ENCODE measurements around the gene HDDC3. TPM values are rescaled to one million over a fixed set of nuclear protein-coding genes. Genes with fewer than 3 reads are reported as not detected.

The HDDC3 gene
- total RNA-seq, 3 donors from 2014 or later (not counting 1 experiment from before 2014, with no cell fraction given), result 11.2 to 14.5 (median 12.1) TPM

DNA sequence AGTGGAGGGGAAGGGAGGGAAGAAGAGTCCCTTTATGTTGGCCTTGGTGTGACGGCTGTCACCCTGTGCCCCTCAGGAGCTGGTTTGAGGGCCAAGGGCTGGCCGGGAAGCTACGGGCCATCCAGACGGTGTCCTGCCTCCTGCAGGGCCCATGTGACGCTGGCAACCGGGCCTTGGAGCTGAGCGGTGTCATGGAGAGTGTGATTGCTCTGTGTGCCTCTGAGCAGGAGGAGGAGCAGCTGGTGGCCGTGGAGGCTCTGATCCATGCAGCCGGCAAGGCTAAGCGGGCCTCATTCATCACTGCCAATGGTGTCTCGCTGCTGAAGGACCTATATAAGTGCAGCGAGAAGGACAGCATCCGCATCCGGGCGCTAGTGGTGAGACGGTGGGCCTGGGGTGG is 14.2 kb upstream of the HDDC3 start:
- Mint-ChIP-seq H3K9me3 (no peaks in the 10 kb centered on the region), H3K36me3 (no peaks in the 10 kb centered on the region), H3K27me3 (ENCODE audit: low read depth in 2 of 2) (no peaks in the 10 kb centered on the region), H3K4me1 (no peaks in the 10 kb centered on the region), H3K4me3 (no peak overlapping the region), H3K27ac (no peak overlapping the region)
- TF ChIP-seq, protein P1, sequence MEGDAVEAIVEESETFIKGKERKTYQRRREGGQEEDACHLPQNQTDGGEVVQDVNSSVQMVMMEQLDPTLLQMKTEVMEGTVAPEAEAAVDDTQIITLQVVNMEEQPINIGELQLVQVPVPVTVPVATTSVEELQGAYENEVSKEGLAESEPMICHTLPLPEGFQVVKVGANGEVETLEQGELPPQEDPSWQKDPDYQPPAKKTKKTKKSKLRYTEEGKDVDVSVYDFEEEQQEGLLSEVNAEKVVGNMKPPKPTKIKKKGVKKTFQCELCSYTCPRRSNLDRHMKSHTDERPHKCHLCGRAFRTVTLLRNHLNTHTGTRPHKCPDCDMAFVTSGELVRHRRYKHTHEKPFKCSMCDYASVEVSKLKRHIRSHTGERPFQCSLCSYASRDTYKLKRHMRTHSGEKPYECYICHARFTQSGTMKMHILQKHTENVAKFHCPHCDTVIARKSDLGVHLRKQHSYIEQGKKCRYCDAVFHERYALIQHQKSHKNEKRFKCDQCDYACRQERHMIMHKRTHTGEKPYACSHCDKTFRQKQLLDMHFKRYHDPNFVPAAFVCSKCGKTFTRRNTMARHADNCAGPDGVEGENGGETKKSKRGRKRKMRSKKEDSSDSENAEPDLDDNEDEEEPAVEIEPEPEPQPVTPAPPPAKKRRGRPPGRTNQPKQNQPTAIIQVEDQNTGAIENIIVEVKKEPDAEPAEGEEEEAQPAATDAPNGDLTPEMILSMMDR (IDR thresholded peaks at IDR 0.05), result no peak
- no peak overlapping the region for H3K27ac ChIP-seq (ENCODE audit: low read length)
- no peak overlapping the region for H3K4me3 ChIP-seq (ENCODE audit: low read length)
- WGBS (ENCODE audit: insufficient coverage), result 98% methylated on average over 16 of the region's 16 CpGs
- intact Hi-C loops (cut with micrococcal nuclease), result no loop called here
- ATAC-seq (no peak), DNase-seq (no peak)
- H3K36me3 ChIP-seq (ENCODE audit: control insufficient read depth, insufficient read depth, low read length), result peaks cover 78% of the 10 kb centered on the region
- no peaks in the 10 kb centered on the region for H3K27me3 ChIP-seq (ENCODE audit: control insufficient read depth, insufficient read depth, low read length)
- no peaks in the 10 kb centered on the region for H3K4me1 ChIP-seq (ENCODE audit: control insufficient read depth, insufficient read depth, low read length)
- H3K9me3 ChIP-seq (ENCODE audit: control insufficient read depth, insufficient read depth, low read length), result no peaks in the 10 kb centered on the region

GRCh38 chr15:90945091-90945490 is 12.7 kb upstream of the HDDC3 start:
- intact Hi-C loops (cut with micrococcal nuclease), result no loop called here
- DNase-seq (no peak), ATAC-seq (no peak)
- H3K9me3 Mint-ChIP-seq, result no peaks in the 10 kb centered on the region
- no peaks in the 10 kb centered on the region for H3K27me3 Mint-ChIP-seq (ENCODE audit: low read depth in 2 of 2)
- 87% methylated on average over 7 of the region's 7 CpGs for WGBS (ENCODE audit: insufficient coverage)
- no peaks in the 10 kb centered on the region for H3K4me1 ChIP-seq (ENCODE audit: control insufficient read depth, insufficient read depth, low read length)
- no peaks in the 10 kb centered on the region for H3K9me3 ChIP-seq (ENCODE audit: control insufficient read depth, insufficient read depth, low read length)
- no peaks in the 10 kb centered on the region for H3K4me1 Mint-ChIP-seq
- H3K27ac ChIP-seq (ENCODE audit: low read length), result no peak overlapping the region
- H3K36me3 Mint-ChIP-seq, result no peaks in the 10 kb centered on the region
- H3K27ac Mint-ChIP-seq, result no peak overlapping the region
- TF ChIP-seq, protein P1 (IDR thresholded peaks at IDR 0.05), result no peak
- no peaks in the 10 kb centered on the region for H3K27me3 ChIP-seq (ENCODE audit: control insufficient read depth, insufficient read depth, low read length)
- no peak overlapping the region for H3K4me3 ChIP-seq (ENCODE audit: low read length)
- H3K4me3 Mint-ChIP-seq, result no peak overlapping the region
- H3K36me3 ChIP-seq (ENCODE audit: control insufficient read depth, insufficient read depth, low read length), result peaks cover 81% of the 10 kb centered on the region

DNA sequence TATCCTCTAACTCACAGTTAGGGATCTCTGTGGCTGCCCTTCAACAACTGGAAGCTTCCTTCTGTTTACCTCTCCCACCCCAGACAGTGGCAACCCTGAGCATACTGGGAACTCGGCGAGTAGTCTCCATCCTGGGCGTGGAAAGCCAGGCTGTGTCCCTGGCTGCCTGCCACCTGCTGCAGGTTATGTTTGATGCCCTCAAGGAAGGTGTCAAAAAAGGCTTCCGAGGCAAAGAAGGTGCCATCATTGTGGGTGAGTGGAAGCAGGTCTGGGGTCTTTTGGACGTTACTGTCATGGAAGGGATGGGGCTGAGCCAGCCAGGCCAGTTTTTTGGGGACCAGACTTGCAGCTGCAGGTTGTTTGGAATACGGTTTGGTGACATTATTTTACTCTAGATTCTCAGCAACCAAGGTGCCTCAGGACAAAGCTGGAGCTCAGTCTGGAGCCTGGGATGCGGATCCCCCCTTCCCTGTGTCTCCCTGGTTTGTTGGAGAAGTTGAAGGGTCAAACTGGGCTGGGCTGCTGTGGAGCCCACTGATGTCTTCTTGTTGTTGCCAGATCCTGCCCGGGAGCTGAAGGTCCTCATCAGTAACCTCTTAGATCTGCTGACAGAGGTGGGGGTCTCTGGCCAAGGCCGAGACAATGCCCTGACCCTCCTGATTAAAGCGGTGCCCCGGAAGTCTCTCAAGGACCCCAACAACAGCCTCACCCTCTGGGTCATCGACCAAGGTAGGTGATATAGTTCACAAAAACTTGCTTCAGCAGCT is 10.2 kb upstream of the HDDC3 start:
- Mint-ChIP-seq H3K27me3 (ENCODE audit: low read depth in 2 of 2) (no peaks in the 10 kb centered on the region), H3K36me3 (no peaks in the 10 kb centered on the region), H3K4me3 (no peak overlapping the region), H3K27ac (no peak overlapping the region), H3K4me1 (no peaks in the 10 kb centered on the region), H3K9me3 (no peaks in the 10 kb centered on the region)
- H3K27ac ChIP-seq (ENCODE audit: low read length), result no peak overlapping the region
- peaks cover 72% of the 10 kb centered on the region for H3K36me3 ChIP-seq (ENCODE audit: control insufficient read depth, insufficient read depth, low read length)
- DNase-seq (no peak), ATAC-seq (no peak)
- intact Hi-C loops (cut with micrococcal nuclease), result no loop called here
- H3K4me1 ChIP-seq (ENCODE audit: control insufficient read depth, insufficient read depth, low read length), result no peaks in the 10 kb centered on the region
- TF ChIP-seq, protein P1 (IDR thresholded peaks at IDR 0.05), result no peak
- H3K27me3 ChIP-seq (ENCODE audit: control insufficient read depth, insufficient read depth, low read length), result no peaks in the 10 kb centered on the region
- no peak overlapping the region for H3K4me3 ChIP-seq (ENCODE audit: low read length)
- WGBS (ENCODE audit: insufficient coverage), result 94% methylated on average over 12 of the region's 12 CpGs
- H3K9me3 ChIP-seq (ENCODE audit: control insufficient read depth, insufficient read depth, low read length), result no peaks in the 10 kb centered on the region

DNA sequence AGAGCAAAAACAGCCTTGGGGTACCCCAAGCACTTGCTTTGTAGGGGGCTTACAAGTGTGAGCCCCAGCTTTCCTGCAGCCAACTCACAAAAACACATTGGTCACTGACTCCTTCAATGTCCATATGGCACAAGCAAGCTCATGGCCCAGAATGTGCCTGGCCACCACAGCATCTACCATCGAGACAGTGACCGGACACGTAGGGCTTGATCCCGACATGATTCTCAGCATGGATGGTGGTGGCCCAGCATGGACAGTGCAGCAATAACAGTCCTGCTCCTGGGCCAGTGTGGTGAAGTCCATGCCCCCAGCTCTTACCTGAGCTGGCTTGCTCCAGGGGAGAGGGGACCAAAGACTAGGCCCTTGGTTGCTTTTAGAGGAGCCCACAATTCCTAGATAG is 8.7 kb upstream of the HDDC3 start:
- intact Hi-C loops (cut with micrococcal nuclease), result no loop called here

More for the DNA sequence above, 8.7 kb upstream of the HDDC3 start:
- 97% methylated on average over 4 of the region's 4 CpGs for WGBS (ENCODE audit: insufficient coverage)
- H3K4me1 ChIP-seq (ENCODE audit: control insufficient read depth, insufficient read depth, low read length), result peaks cover 5% of the 10 kb centered on the region
- H3K9me3 ChIP-seq (ENCODE audit: control insufficient read depth, insufficient read depth, low read length), result no peaks in the 10 kb centered on the region
- H3K27me3 ChIP-seq (ENCODE audit: control insufficient read depth, insufficient read depth, low read length), result no peaks in the 10 kb centered on the region
- no peak for DNase-seq
- Mint-ChIP-seq H3K4me1 (peaks cover 9 to 10% of the 10 kb centered on the region in 2 donors), H3K36me3 (no peaks in the 10 kb centered on the region), H3K27ac (no peak overlapping the region), H3K4me3 (no peak overlapping the region), H3K9me3 (no peaks in the 10 kb centered on the region), H3K27me3 (ENCODE audit: low read depth in 2 of 2) (no peaks in the 10 kb centered on the region)
- TF ChIP-seq, protein P1 (IDR thresholded peaks at IDR 0.05), result no peak
- H3K27ac ChIP-seq (ENCODE audit: low read length), result no peak overlapping the region
- H3K36me3 ChIP-seq (ENCODE audit: control insufficient read depth, insufficient read depth, low read length), result peaks cover 57% of the 10 kb centered on the region
- no peak overlapping the region for H3K4me3 ChIP-seq (ENCODE audit: low read length)
- ATAC-seq, result no peak

Data from natural killer cell (primary cell).